PFSK-1 (cell line): Measurements from ENCODE around the gene ATXN7L1.

Source experiments
- POLR2AphosphoS5 ChIP-seq: IDR thresholded peaks from 2 replicates; pipeline ENCODE4 v1.6.1; 2012; ENCODE audit warnings: low read depth, mild to moderate bottlenecking, control low read depth, low read length, moderate library complexity
- REST ChIP-seq, 2 experiments: IDR thresholded peaks; 2 replicates each; pipeline versions ENCODE4 v1.6.1 to v1.8.0; 2011 to 2012; ENCODE audit warnings: low read depth in 2 of 2, low read length in 2 of 2, control low read depth in 1 of 2, inconsistent platforms in 1 of 2, mild to moderate bottlenecking in 1 of 2, moderate library complexity in 1 of 2; ENCODE audit not compliant: insufficient read depth in 1 of 2
- SIN3A ChIP-seq: IDR thresholded peaks from 2 replicates; pipeline ENCODE4 v1.6.1; 2012; ENCODE audit warnings: mild to moderate bottlenecking, low read length, moderate library complexity, borderline replicate concordance; ENCODE audit not compliant: insufficient read depth
- TAF1 ChIP-seq: IDR thresholded peaks from 2 replicates; pipeline ENCODE4 v1.6.1; 2012; ENCODE audit warnings: low read length, control low read depth, borderline replicate concordance; ENCODE audit not compliant: insufficient read depth

GRCh38 chr7:105826143-105826542 lies 50.3 kb downstream of the ATXN7L1 start:
- TF ChIP-seq REST (IDR thresholded peaks at IDR 0.05; ENCODE audit: insufficient read depth in 1 of 2, low read depth in 2 of 2, low read length in 2 of 2) (no peak), TAF1 (no peak), POLR2AphosphoS5 (no peak), SIN3A (no peak)
